IMR-90 (cell line): Measurements from ENCODE around the gene ADPRHL1. TPM values are rescaled to one million over a fixed set of nuclear protein-coding genes. Genes with fewer than 3 reads are reported as not detected.

Experiments used
- ATAC-seq: fragments of 200-7000 bp; cut with Tn5 transposase; 2 replicates; pipeline ENCODE4 v1.9.1; 2020; ENCODE audit warnings: low read depth, mild to moderate bottlenecking, moderate library complexity
- BruUV-seq: library from RNA; stranded (reverse); fragments of 400-500 nt; replicated peaks from 2 replicates; lab custom pipeline; 2021; lab: Mats Ljungman, UMichigan
- CTCF ChIA-PET: fragments of 300-600 bp; formaldehyde crosslinking; extraction: SDS; loops from one replicate; lab custom pipeline; 2021; ENCODE audit warnings: antibody characterized with exemption; lab: Yijun Ruan, JAX
- POLR2A ChIA-PET: fragments of 300-600 bp; sonication (Branson Sonifier 250); formaldehyde crosslinking; loops from one replicate; lab custom pipeline; 2022; ENCODE audit warnings: antibody characterized with exemption; ENCODE audit not compliant: unreplicated experiment; lab: Charles Lee
- DNase-seq: peaks from one replicate; pipeline ENCODE4 v3.0.0; 2013
- H2AFZ ChIP-seq: replicated peaks from 2 replicates; pipeline ENCODE3; 2013; ENCODE audit warnings: low read length, mild to moderate bottlenecking; ENCODE audit not compliant: poor library complexity
- H2AK5ac ChIP-seq: 2 replicates; pipeline ENCODE4 v1.6.1; 2013; ENCODE audit warnings: low read depth, low read length, inconsistent platforms
- H2AK9ac ChIP-seq: replicated peaks from 2 replicates; pipeline ENCODE3; 2013; ENCODE audit warnings: mild to moderate bottlenecking, low read depth, low read length, moderate library complexity; ENCODE audit not compliant: poor library complexity
- H2BK120ac ChIP-seq: 2 replicates; pipeline ENCODE4 v1.6.1; 2013; ENCODE audit warnings: low read depth, low read length, inconsistent platforms
- H2BK15ac ChIP-seq: 3 replicates; pipeline ENCODE4 v1.6.1; 2013; ENCODE audit warnings: low read depth, low read length, inconsistent platforms
- H2BK20ac ChIP-seq: 2 replicates; pipeline ENCODE4 v1.6.1; 2013; ENCODE audit warnings: low read depth, mild to moderate bottlenecking, inconsistent platforms, low read length, moderate library complexity
- H2BK5ac ChIP-seq: 2 replicates; pipeline ENCODE4 v1.6.1; 2013; ENCODE audit warnings: mild to moderate bottlenecking, low read depth, low read length, inconsistent platforms; ENCODE audit not compliant: poor library complexity, severe bottlenecking
- H3K14ac ChIP-seq: replicated peaks from 2 replicates; pipeline ENCODE4 v1.6.1; 2013; ENCODE audit warnings: low read depth, low read length, inconsistent platforms
- H3K18ac ChIP-seq: 2 replicates; pipeline ENCODE4 v1.6.1; 2013; ENCODE audit warnings: low read depth, low read length, control low read depth
- H3K23ac ChIP-seq: 2 replicates; pipeline ENCODE4 v1.6.1; 2013; ENCODE audit warnings: low read depth, low read length, inconsistent platforms
- H3K27ac ChIP-seq: 2 replicates; pipeline ENCODE4 v1.5.1; 2013; ENCODE audit warnings: mild to moderate bottlenecking, control low read depth, low read length; ENCODE audit not compliant: insufficient read depth
- H3K27me3 ChIP-seq: 2 replicates; pipeline ENCODE4 v1.6.1; 2013; ENCODE audit warnings: low read length; ENCODE audit not compliant: control insufficient read depth, insufficient read depth
- H3K36me3 ChIP-seq: 2 replicates; pipeline ENCODE4 v1.6.1; 2013; ENCODE audit warnings: low read length, mixed read lengths; ENCODE audit not compliant: control insufficient read depth, insufficient read depth
- H3K4ac ChIP-seq: 2 replicates; pipeline ENCODE4 v1.6.1; 2013; ENCODE audit warnings: low read depth, low read length, inconsistent platforms
- H3K4me1 ChIP-seq: 2 replicates; pipeline ENCODE4 v1.6.1; 2013; ENCODE audit warnings: low read length, mixed read lengths; ENCODE audit not compliant: control insufficient read depth, insufficient read depth
- H3K4me2 ChIP-seq: 2 replicates; pipeline ENCODE4 v1.6.1; 2013; ENCODE audit warnings: low read depth, mild to moderate bottlenecking, control low read depth, low read length, moderate library complexity
- H3K4me3 ChIP-seq: 2 replicates; pipeline ENCODE4 v1.5.1; 2013; ENCODE audit warnings: low read depth, mild to moderate bottlenecking, control low read depth, low read length, moderate library complexity; ENCODE audit not compliant: insufficient read depth
- H3K56ac ChIP-seq: 2 replicates; pipeline ENCODE4 v1.6.1; 2013; ENCODE audit warnings: low read length, inconsistent platforms; ENCODE audit not compliant: insufficient read depth; ENCODE audit errors: extremely low read depth
- H3K79me1 ChIP-seq, 2 experiments: 2 replicates each; pipeline ENCODE4 v1.6.1; 2013; ENCODE audit warnings: low read length in 2 of 2, inconsistent platforms in 1 of 2, low read depth in 1 of 2
- H3K9ac ChIP-seq: 2 replicates; pipeline ENCODE4 v1.6.1; 2013; ENCODE audit warnings: low read depth, low read length, control low read depth
- H3K9me1 ChIP-seq: 2 replicates; pipeline ENCODE4 v1.6.1; 2013; ENCODE audit warnings: low read length, inconsistent platforms; ENCODE audit not compliant: insufficient read depth
- H3K9me3 ChIP-seq: 2 replicates; pipeline ENCODE4 v1.6.1; 2013; ENCODE audit warnings: low read length; ENCODE audit not compliant: control insufficient read depth, insufficient read depth
- H4K20me1 ChIP-seq: 2 replicates; pipeline ENCODE4 v1.6.1; 2013; ENCODE audit warnings: low read length, inconsistent platforms; ENCODE audit not compliant: insufficient read depth
- H4K5ac ChIP-seq: 2 replicates; pipeline ENCODE4 v1.6.1; 2013; ENCODE audit warnings: mild to moderate bottlenecking, low read depth, low read length, control low read depth
- H4K8ac ChIP-seq, 2 experiments: 2 replicates each; pipeline ENCODE4 v1.6.1; 2013; ENCODE audit warnings: low read depth in 2 of 2, low read length in 2 of 2, control low read depth in 1 of 2, inconsistent platforms in 1 of 2
- H4K91ac ChIP-seq: 2 replicates; pipeline ENCODE4 v1.6.1; 2013; ENCODE audit warnings: low read depth, low read length, inconsistent platforms; ENCODE audit not compliant: insufficient read depth
- MAFK ChIP-seq: IDR thresholded peaks from 2 replicates; pipeline ENCODE4 v1.6.1; 2012; ENCODE audit warnings: low read depth, low read length, improper control_type of control experiment
- MAZ ChIP-seq: IDR thresholded peaks from 2 replicates; pipeline ENCODE4 v1.6.1; 2012; ENCODE audit warnings: low read depth, mild to moderate bottlenecking, low read length, improper control_type of control experiment, moderate library complexity, borderline replicate concordance
- RAD21 ChIP-seq: IDR thresholded peaks from 2 replicates; pipeline ENCODE4 v1.6.1; 2012; ENCODE audit warnings: low read length, improper control_type of control experiment
- SMC3 ChIP-seq: fragments of 150-350 bp; IDR thresholded peaks from 2 replicates; pipeline ENCODE4 v1.6.1; 2016; ENCODE audit warnings: low read depth, mild to moderate bottlenecking, antibody characterized with exemption, low read length, moderate library complexity
- WGBS, 2 experiments: methylation state at CpG; one replicate each; pipeline versions ENCODE4 v1.1.5 to v1.1.7; 2013; ENCODE audit warnings: missing lambda C conversion rate in 2 of 2; ENCODE audit not compliant: insufficient read length in 1 of 2; ENCODE audit errors: extremely low coverage in 2 of 2; 5-methylcytosine and 5-hydroxymethylcytosine counted together
- dilution Hi-C: fragments of 300-500 bp; cut with HindIII; formaldehyde crosslinking; loops from one replicate; pipeline ENCODE4 v1.14.3; 2018; ENCODE audit warnings: low sequenced_read_pairs; ENCODE audit not compliant: unreplicated experiment
- in situ Hi-C: fragments of 300-500 bp; cut with MboI; formaldehyde crosslinking; loops from 3 replicates; pipeline ENCODE4 v1.14.3; 2019; ENCODE audit warnings: low sequenced_read_pairs, inconsistent platforms, mixed read lengths
- intact Hi-C: fragments of 100-400 bp; cut with micrococcal nuclease; formaldehyde crosslinking; loops from 2 replicates; pipeline ENCODE4 v1.10.0; 2022
- polyA plus RNA-seq, 3 experiments: library from polyadenylated mRNA; depleted of rRNA; stranded (reverse); fragments of >200 nt; gene quantifications; 2 replicates each; pipeline ENCODE4 v1.2.3, GENCODE V29; 2012; ENCODE audit warnings: low replicate concordance in 1 of 3
- total RNA-seq: library from RNA; depleted of rRNA; stranded (reverse); fragments of >200 nt; gene quantifications from 2 replicates; pipeline ENCODE4 v1.2.3, GENCODE V29; 2012

Gene ADPRHL1
- total and polyA plus RNA-seq, 2 of the 4 experiments (the other 2 are of a cell fraction), result 0.36 to 0.67 TPM

- Histone ChIP-seq H3K27me3 (no peaks in the 10 kb centered on the region), H4K20me1 (no peaks in the 10 kb centered on the region), H2AK9ac (peak overlapping the region; percentile 65), H4K8ac (peak overlapping the region in 1 of 2 experiments; percentile 60; a peak in 1 of 4 replicates), H3K9me3 (no peaks in the 10 kb centered on the region), H3K56ac (no peak overlapping the region), H2AK5ac (peak overlapping the region; percentile 25; the same call in 1 of the 2 replicates), H2BK5ac (no peak overlapping the region), H3K4me3 (no peak overlapping the region), H3K18ac (no peak overlapping the region), H3K79me1 (peaks cover 0 to 5% of the 10 kb centered on the region in 2 experiments; a peak in 2 of 4 replicates), H2BK15ac (no peak overlapping the region), H3K27ac (no peak overlapping the region), H3K23ac (no peak overlapping the region), H2AFZ (peak overlapping the region; percentile 33), H3K36me3 (peaks cover 13% of the 10 kb centered on the region; the same call in 1 of the 2 replicates), H2BK120ac (no peak overlapping the region), H3K9ac (no peak overlapping the region), H4K91ac (no peak overlapping the region), H4K5ac (no peak overlapping the region), H2BK20ac (no peak overlapping the region), H3K9me1 (peaks cover 6% of the 10 kb centered on the region), H3K14ac (no peak overlapping the region), H3K4me2 (no peak overlapping the region), H3K4me1 (no peaks in the 10 kb centered on the region), H3K4ac (no peak overlapping the region)
- no TSS peak for BruUV-seq
- TF ChIP-seq SMC3 (no peak), MAFK (no peak), RAD21 (no peak), MAZ (no peak)
- dilution Hi-C loops (no loop called here), intact Hi-C loops (no loop called here), in situ Hi-C loops (no loop called here)
- ATAC-seq (no peak), DNase-seq (no peak)
- ChIA-PET CTCF (no interaction called here), POLR2A (interaction anchor here (0.7 kb wide), 1 partner anchor 100 kb away, joined by 8 read pairs; no protein-coding TSS in a partner anchor)
- 85% methylated on average over 12 of the region's 29 CpGs; no CpG with 5 or more reads in 1 of the 2 experiments for WGBS, 2 experiments
These were observed 4.2 kb downstream of the ADPRHL1 start for GRCh38 chr13:113448885-113449692.
